Prostate gland (tissue), 2 donors: ENCODE data around the gene QTRT2. TPM values are rescaled to one million over a fixed set of nuclear protein-coding genes. Genes with fewer than 3 reads are reported as not detected.

Experiments used
- DNase-seq: peaks from one replicate; pipeline ENCODE4 v3.0.0-alpha.2; 2019; ENCODE audit warnings: low spot score
- H3K27ac ChIP-seq, 2 donors: fragments of 200-600 bp; sonication (generic); 2 replicates each; pipeline ENCODE4 v1.5.1; 2017 to 2019
- H3K27me3 ChIP-seq: fragments of 200-600 bp; sonication (generic); replicated peaks from 2 replicates; pipeline ENCODE4 v1.5.1; 2019; ENCODE audit not compliant: insufficient read depth
- H3K36me3 ChIP-seq, 2 donors: fragments of 200-600 bp; sonication (generic); 1 replicate in 1 of 2; 2 replicates in 1 of 2; pipeline versions ENCODE4 v1.5.1 to v1.8.1; 2017 to 2019
- H3K4me1 ChIP-seq: fragments of 200-600 bp; sonication (generic); replicated peaks from 2 replicates; pipeline ENCODE4 v1.5.1; 2019
- H3K4me3 ChIP-seq, 2 donors: fragments of 200-600 bp; sonication (generic); 2 replicates each; pipeline ENCODE4 v1.5.1; 2017 to 2019
- H3K9me3 ChIP-seq: fragments of 200-600 bp; sonication (generic); 2 replicates; pipeline ENCODE4 v1.5.1; 2017
- POLR2A ChIP-seq: fragments of 450-650 bp; IDR thresholded peaks from one replicate; pipeline ENCODE4 v1.6.1; 2016; ENCODE audit warnings: antibody characterized with exemption, mild to moderate bottlenecking
- POLR2AphosphoS5 ChIP-seq: sonication (generic); formaldehyde crosslinking; IDR thresholded peaks from one replicate; pipeline ENCODE4 v1.6.1; 2017; ENCODE audit warnings: antibody characterized with exemption
- WGBS: methylation state at CpG from one replicate; pipeline ENCODE4 v1.1.5; 2018; 5-methylcytosine and 5-hydroxymethylcytosine counted together
- intact Hi-C: fragments of 100-400 bp; cut with DNase I; formaldehyde crosslinking; loops from one replicate; pipeline ENCODE4 v1.14.2; 2022
- total RNA-seq, 2 donors: library from RNA; depleted of rRNA; stranded (reverse); fragments of >200 nt; gene quantifications; one replicate each; pipeline ENCODE4 v1.1.0, GENCODE V29; 2016
- TF ChIP-seq, protein P1 (sequence below), 4 experiments: fragments of 200-600 bp in 2 of 4; fragments of 450-650 bp in 2 of 4; sonication (generic) in 2 of 4; IDR thresholded peaks; 1 replicate in 3 of 4; 2 replicates in 1 of 4; pipeline ENCODE4 v1.5.1; 2016 to 2019; ENCODE audit warnings: antibody characterized with exemption in 4 of 4, mild to moderate bottlenecking in 2 of 4, moderate library complexity in 2 of 4

The QTRT2 gene
- total RNA-seq, 2 donors from 2014 or later, result 11.7 to 20.8 TPM

DNA sequence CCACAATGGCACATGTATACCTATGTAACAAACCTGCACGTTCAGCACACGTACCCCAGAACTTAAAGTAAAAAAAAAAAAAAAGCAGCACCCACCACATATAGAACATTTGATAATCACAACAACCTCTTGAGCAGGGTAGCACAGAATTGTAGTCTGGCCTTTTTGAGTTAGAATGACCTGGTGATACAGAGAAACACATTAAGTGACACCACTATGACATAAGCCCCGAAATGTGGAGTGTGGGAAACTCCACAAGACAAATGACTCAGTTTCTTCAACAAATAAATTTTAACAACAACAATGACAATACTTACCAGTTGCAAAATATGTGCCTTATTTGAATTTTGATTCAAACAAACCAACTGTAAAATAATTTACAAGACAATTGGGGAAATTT lies 76.0 kb downstream of the QTRT2 start:
- WGBS, result 94% methylated on average over 3 of the region's 3 CpGs
- H3K36me3 ChIP-seq, result no peaks in the 10 kb centered on the region
- no peaks in the 10 kb centered on the region for H3K4me1 ChIP-seq
- TF ChIP-seq POLR2A (no peak), POLR2AphosphoS5 (no peak)
- TF ChIP-seq, protein P1, sequence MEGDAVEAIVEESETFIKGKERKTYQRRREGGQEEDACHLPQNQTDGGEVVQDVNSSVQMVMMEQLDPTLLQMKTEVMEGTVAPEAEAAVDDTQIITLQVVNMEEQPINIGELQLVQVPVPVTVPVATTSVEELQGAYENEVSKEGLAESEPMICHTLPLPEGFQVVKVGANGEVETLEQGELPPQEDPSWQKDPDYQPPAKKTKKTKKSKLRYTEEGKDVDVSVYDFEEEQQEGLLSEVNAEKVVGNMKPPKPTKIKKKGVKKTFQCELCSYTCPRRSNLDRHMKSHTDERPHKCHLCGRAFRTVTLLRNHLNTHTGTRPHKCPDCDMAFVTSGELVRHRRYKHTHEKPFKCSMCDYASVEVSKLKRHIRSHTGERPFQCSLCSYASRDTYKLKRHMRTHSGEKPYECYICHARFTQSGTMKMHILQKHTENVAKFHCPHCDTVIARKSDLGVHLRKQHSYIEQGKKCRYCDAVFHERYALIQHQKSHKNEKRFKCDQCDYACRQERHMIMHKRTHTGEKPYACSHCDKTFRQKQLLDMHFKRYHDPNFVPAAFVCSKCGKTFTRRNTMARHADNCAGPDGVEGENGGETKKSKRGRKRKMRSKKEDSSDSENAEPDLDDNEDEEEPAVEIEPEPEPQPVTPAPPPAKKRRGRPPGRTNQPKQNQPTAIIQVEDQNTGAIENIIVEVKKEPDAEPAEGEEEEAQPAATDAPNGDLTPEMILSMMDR (IDR thresholded peaks at IDR 0.05), result no peak
- no peaks in the 10 kb centered on the region for H3K27me3 ChIP-seq
- H3K9me3 ChIP-seq, result no peaks in the 10 kb centered on the region
- no peak overlapping the region for H3K27ac ChIP-seq
- no peak overlapping the region for H3K4me3 ChIP-seq
- intact Hi-C loops, result no loop called here
- no peak for DNase-seq

DNA sequence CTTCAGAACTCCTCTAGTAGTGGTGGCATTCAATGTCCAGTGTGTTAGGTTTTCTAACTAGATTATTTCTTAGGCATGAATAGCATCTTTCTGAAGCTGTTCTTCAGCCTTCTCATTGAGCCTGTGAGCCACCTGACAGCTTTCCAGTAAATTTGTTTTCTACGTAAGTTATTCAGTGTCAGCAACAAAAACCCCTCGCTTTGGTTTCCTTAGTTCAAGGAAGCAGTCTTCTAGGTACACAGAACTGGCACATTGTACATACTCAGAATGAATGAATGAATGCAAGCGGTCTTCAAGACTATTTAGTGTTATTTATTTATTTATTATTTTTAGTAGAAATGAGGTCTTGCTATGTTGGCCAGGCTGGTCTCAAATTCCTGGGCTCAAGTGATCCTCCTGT lies 77.4 kb downstream of the QTRT2 start:
- Histone ChIP-seq H3K27me3 (no peaks in the 10 kb centered on the region), H3K9me3 (no peaks in the 10 kb centered on the region), H3K27ac (no peak overlapping the region), H3K36me3 (no peaks in the 10 kb centered on the region), H3K4me3 (no peak overlapping the region), H3K4me1 (no peaks in the 10 kb centered on the region)
- 92% methylated on average over 3 of the region's 3 CpGs for WGBS
- TF ChIP-seq, protein P1 (IDR thresholded peaks at IDR 0.05), result no peak
- TF ChIP-seq POLR2A (no peak), POLR2AphosphoS5 (no peak)
- intact Hi-C loops, result no loop called here
- DNase-seq, result no peak

Other genes with a start within 250 kb of the QTRT2 start
- gene GRAMD1C, start 217.9 kb upstream of the QTRT2 start, total RNA-seq, result 10 to 100 TPM in 1 of 2 donors, 1 to 10 TPM in 1; 7.4 to 21.4 TPM
- 10 to 100 TPM in 1 of 2 donors, 1 to 10 TPM in 1; 4.2 to 10.1 TPM for gene ZDHHC23, start 108.7 kb upstream of the QTRT2 start, total RNA-seq
- gene CCDC191, start 211 bp upstream of the QTRT2 start, total RNA-seq, result 1 to 10 TPM; 4.6 to 8.1 TPM
- not detected for gene DRD3, start 122.3 kb downstream of the QTRT2 start, total RNA-seq
- gene ZNF80, start 180.8 kb downstream of the QTRT2 start, total RNA-seq, result under 1 TPM in 1 of 2 donors, not detected in 1; 0.62 TPM
- gene TIGIT, start 237.3 kb downstream of the QTRT2 start, total RNA-seq, result under 1 TPM in 1 of 2 donors, not detected in 1; 0.40 TPM